ENCODE data around the gene PPP3CB.
"Not testable (repeated sequence)": the region's sequence is repeated elsewhere in the genome, so short reads cannot be mapped to it uniquely, and the experiment has no call there.

Gene PPP3CB

DNA sequence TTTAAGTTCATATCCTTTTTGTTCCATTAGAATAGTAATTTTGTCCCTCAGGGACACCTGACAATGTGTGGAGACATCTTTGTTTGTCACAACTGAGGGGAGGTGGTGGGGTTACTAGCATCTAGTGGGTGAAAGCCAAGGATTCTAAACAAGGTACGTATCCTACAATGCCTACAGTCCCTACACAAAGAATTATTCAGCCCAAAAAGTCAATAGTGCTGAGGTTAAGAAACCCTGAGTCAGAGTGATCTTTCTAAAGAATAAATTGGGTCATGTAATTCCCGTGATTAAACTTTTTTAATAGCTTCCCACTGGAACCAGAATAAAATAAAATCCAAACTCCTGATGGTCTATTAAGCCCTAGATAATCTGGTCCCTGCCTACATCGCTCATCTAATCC lies 79.3 kb downstream of the PPP3CB start:
- DNase-seq, result no peak

DNA sequence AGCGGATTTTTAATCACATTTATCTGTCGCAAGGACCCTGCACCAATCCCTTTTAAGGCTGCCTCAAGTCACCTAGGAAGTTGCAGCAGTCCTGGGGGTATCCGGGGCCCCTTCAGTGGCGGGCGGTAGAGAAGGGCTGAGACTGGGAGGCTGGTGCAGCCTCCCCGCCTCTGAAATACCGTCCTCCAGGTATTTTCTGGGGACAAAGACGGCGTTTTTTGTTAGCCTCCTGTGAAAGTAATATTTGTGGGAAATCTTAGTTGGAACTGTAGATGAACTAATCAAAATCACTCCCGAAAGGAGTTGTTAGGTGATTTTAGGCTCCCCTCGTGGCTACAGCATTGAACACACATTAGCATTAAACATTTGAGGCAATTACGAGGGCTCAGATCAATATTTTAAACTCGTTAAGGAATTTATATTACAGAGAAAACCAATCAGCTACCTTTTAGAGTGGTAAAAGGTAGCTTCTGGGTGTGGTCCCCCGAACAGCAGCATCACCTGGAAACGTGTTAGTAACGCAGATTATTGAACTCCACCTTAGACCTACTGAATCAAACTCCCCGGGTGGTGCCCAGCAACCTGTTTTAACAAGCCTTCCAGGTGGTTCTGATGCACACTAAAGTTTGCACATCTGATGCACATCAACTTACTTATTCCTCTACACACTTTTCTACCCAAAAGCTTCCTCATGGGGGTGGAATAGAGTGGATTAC lies 81.4 kb downstream of the PPP3CB start:
- no peak for DNase-seq

DNA sequence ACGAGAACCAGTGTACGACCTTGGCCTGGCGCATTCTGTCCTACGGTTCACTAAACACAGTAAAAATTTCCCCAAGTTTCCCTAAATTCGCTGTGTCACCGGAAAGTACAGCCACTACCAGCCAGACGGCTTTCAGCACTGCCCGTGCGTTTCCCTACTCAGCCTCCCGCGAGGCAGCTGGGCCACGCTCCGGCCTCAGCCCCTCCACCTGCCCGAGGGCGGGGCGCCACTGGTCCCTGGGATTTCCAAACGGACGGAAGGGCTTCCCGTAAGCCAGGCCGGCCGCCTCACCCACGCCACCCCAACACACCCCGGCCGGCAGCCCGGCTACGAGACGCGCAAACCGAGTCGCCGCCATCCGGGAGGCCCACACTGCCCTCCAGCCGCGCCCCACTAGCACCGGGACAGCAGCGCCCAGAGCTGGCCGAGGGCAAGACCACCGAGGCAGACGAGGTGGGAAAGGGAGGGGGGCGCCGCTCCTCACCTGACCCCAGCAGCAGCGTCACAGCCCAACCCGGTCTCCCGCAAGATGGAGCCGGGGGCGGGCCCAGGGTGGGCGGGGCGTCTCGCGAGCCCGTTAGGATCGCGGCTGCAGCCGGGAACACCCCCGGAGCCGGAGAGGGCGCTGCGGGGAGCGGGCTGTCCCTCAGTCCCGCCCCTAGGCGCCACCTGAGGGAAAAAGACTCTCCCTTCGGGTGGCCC lies 82.1 kb downstream of the PPP3CB start, which contains the start of gene ANXA7:
TSS of gene ANXA7 (minus strand) at position 531 of the 702 bp plus-strand sequence. CDS start 13,202 bp downstream, outside the sequence.
- DNase-seq, result peak; percentile 4 to 95 (median 84)

DNA sequence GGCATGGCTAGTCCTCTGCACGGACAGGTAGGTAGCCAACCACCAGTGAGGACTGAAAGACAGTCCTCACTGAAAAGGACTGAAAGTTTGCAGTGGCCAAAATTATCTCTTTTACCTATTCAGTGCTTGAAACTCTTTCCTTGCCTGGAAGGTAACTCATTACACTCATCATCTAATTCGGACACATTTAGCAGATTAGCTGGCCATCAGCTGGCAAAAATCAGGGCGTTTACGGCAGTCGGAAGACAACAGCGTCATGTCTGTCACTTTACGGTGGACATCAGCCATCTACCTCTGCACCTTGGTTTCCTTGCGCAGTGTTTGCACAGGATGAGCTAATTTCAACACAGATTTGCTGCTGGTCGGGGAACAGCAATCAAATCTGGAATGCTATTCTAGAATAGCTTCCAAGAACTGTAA lies 82.7 kb downstream of the PPP3CB start:
- peak in 8 of 51 donors; percentile 16 to 72 (median 26) for DNase-seq

DNA sequence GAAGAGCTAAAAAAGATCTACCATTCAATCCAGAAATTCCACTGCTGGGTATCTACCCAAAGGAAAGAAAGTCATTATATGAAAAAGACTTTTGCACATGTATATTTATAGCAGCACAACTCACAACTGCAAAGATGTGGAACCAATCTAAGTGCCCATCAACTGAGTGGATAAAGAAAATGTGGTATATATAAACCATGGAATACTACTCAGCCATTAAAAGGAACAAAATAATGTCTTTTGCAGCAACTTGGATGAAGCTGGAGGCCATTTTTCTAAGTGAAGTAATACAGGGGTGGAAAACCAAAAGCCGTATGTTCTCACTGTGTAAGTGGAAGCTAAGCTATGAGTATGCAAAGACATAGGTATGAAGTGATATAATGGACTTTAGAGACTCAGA lies 84.9 kb downstream of the PPP3CB start:
- no peak for DNase-seq

DNA sequence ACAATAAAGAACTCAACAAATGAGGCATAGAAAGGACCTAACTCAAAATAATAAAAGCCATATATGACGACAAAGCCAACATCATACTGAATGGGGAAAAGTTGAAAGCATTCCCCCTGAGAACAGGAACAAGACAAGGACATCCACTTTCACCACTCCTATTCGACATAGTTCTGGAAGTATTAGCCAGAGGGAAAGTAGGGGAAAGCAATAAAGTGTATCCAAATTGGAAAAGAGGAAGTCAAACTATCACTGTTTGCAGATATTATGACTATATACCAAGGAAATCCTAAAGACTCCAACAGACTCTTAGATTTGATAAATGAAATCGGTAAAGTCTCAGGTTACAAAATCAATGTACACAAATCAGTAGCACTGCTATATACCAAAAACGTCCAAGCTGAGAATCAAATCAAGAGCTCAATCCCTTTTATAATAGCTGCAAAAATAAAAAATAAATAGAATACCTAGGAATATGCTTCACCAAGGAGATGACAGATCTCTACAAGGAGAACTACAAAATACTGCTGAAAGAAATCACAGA lies 86.8 kb downstream of the PPP3CB start:
- no peak for DNase-seq

DNA sequence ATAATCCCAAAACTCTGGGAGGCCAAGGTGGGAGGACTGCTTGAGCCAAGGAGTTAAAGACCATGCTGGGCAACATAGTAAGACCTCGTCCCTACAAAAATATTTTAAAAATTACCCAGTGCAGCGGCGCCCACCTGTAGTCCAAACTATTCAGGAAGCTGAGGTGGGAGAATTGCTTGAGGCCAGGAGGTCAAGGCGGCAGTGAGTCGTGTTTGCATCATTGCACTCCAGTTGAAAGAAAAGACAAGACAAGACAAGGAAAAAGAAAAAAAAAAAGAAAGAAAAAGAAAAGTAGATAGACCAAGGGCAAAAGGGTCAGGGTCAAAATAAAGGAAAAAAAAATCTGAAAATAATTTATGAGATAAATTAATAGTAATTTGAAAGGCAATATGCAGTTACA lies 87.8 kb downstream of the PPP3CB start:
- DNase-seq, result no peak

DNA sequence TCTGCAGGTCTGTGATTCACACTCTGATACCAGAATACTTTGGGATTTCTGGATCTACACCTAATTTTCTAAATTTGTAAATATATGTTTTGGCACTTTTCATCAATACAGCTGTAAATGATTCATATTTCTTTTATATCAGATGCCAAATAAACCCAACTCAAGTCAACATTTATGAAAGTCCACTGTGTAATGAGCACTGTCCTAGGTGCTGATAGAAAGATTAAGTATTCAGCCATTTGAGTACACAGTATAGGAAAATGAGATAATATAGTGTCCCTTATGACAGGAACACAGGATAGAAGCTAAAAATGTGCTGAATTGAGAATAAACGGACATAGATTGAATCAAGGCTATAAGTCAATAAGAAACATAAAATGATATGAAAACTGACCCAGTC lies 88.3 kb downstream of the PPP3CB start:
- DNase-seq, result no peak

DNA sequence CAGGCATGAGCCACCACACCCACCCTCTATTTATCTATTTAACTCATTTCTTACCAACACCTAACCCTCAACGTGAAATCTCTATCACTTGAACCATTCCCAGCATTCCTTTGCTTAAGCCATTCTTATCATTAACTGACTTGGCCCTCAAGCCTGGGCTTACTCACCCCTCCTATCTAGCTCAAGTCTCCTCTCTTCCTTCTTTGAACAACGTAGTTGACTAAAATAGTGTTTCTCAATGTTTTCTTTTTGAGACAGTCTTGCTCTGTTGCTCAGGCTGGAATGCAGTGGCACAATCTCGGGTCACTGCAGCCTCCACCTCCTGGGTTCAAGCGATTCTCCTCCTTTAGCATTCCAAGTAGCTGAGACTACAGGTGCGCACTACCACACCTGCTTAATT lies 89.0 kb downstream of the PPP3CB start:
- no peak for DNase-seq

DNA sequence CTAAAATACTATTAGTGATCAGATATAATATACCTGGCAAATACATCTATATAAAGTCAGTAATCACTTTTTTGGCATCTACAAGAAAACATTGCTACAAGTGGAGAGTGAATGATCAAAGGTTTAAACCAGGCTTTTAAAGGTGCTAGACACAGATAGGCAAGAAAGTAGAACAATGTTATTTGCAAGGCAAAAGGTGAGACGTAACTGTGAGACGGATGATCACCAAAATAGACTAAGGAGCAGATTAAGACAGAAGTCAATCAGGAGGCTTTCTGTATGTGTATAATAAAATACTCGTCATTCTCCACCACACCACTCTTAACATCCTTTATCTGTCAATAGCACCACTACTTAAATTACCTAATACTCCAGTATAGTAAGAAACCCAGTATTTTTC lies 90.3 kb downstream of the PPP3CB start:
- no peak for DNase-seq

DNA sequence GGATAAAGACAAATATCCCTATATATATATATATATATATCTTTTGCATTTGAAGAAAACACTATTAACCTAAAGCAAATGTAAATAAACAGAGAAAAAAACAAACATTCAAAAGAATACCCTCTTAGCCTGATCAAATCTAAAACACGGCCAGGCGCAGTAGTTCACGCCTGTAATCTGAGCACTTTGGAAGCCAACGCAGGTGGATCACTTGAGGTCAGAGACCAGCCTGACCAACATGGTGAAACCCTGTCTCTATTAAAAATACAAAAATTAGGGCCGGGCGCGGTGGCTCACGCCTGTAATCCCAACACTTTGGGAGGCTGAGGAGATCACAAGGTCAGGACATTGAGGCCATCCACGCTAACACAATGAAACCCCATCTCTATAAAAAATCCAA lies 91.1 kb downstream of the PPP3CB start:
- DNase-seq, result no peak

DNA sequence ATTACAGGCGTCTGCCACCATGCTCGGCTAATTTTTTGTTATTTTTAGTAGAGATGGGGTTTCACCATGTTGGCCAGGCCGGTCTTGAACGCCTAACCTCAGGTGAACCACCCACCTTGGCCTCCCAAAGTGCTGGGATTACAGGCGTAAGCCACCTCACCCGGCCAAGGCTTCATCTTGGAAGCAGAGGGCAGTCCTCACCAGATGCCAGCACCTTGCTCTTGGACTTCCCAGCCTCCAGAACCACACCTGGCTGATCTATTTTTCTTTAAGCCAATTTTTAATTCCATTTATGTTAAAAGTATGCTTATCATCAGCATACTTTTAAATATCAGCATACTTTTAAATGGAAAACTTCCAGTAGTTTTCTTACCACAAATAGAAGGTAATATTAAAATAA lies 94.2 kb downstream of the PPP3CB start:
- DNase-seq, result no peak

DNA sequence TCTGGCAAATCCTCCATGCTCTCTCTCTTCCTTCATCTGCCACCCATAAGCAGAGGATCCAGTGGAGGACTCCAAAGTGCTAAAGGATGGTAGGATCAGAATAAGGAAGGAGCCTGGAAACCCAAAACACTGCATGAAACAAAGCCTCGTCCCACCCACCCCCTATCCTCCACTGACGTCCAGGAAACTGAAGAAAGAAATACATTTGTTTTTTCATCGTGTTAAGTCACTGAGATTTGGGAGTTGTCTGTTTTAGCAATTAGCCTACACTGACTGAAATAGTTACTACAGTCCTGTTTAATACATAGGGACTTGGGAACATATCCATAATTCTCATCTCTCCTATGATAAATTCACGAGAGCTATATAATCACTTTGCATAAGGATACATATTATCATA lies 96.8 kb downstream of the PPP3CB start:
- no peak for DNase-seq

DNA sequence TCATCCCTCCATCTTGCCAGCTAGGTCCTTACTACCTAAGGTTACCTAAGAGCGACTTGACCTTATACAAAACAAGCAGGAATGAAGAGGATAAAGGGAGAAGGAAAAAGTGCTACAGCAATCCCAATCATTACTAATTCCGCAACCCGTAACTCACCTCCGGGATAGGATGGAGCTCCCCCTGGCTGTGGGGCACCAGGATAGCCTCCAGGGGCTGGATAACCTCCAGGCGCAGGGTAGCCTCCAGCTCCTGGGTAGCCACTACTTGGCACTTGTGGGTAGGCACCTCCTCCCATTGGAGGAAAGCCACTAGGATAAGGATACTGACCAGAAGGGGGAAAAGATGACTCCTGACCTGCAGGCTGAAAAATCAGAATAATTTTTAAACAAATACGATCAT lies 97.8 kb downstream of the PPP3CB start:
- no peak for DNase-seq

DNA sequence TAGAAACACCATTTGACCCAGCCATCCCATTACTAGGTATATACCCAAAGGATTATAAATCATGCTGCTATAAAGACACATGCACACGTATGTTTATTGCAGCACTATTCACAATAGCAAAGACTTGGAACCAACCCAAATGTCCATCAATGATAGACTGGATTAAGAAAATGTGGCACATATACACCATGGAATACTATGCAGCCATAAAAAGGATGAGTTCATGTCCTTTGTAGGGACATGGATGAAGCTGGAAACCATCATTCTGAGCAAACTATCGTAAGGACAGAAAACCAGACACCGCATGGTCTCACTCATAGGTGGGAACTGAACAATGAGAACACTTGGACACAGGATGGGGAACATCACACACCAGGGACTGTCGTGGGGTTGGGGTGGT lies 101.5 kb downstream of the PPP3CB start:
- DNase-seq, result not testable (repeated sequence)

DNA sequence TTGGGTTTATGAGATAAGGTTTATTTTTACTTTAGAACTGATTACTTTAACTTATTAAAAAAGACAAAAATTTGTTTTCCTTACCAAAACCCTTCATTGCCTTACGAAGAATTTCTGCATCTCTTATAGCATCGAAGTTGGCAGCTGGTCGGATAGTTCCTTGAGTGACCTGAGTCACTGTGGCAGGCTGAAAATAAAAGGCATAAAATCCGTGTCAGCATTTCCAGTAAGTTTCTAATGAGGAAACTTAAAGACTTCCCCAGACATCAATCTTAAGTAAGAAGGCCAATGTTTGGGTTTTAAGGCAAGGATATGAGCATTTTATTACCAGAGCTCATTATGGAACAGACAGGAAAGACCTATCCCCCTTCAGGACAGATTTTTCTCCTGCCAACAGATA lies 107.6 kb downstream of the PPP3CB start:
- DNase-seq, result no peak

DNA sequence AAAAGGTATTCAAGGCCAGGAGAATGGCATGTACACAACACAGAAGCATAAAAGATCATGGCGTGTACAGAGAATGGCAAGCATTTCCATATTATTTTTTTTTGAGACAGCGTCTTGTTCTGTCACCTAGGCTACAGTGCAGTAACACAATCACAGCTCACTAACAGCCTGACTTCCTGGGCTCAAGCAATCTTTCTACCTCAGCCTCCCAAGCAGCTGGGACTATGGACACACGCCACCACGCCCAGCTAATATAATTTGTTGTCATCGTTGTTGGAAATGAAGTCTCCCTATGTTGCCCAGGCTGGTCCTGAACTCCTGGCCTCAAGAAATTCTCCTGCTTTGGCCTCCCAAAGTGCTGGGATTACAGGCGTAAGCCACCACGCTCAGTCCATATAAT lies 109.2 kb downstream of the PPP3CB start:
- DNase-seq, result no peak
